PFSK-1 (cell line): ENCODE measurements around the gene CAV3.

Experiments
- FOXP2 ChIP-seq: optimal IDR thresholded peaks from 2 replicates; pipeline ENCODE3; 2011; ENCODE audit warnings: borderline replicate concordance, control low read depth, inconsistent platforms; ENCODE audit not compliant: insufficient read depth; ENCODE audit errors: extremely low read length, extremely low read depth
- POLR2AphosphoS5 ChIP-seq: IDR thresholded peaks from 2 replicates; pipeline ENCODE4 v1.6.1; 2012; ENCODE audit warnings: low read depth, mild to moderate bottlenecking, control low read depth, low read length, moderate library complexity
- REST ChIP-seq, 2 experiments: IDR thresholded peaks; 2 replicates each; pipeline versions ENCODE4 v1.6.1 to v1.8.0; 2011 to 2012; ENCODE audit warnings: low read depth in 2 of 2, low read length in 2 of 2, control low read depth in 1 of 2, inconsistent platforms in 1 of 2, mild to moderate bottlenecking in 1 of 2, moderate library complexity in 1 of 2; ENCODE audit not compliant: insufficient read depth in 1 of 2
- SIN3A ChIP-seq: IDR thresholded peaks from 2 replicates; pipeline ENCODE4 v1.6.1; 2012; ENCODE audit warnings: mild to moderate bottlenecking, low read length, moderate library complexity, borderline replicate concordance; ENCODE audit not compliant: insufficient read depth
- TAF1 ChIP-seq: IDR thresholded peaks from 2 replicates; pipeline ENCODE4 v1.6.1; 2012; ENCODE audit warnings: low read length, control low read depth, borderline replicate concordance; ENCODE audit not compliant: insufficient read depth

The CAV3 gene

GRCh38 chr3:8777201-8777977 is 43.8 kb downstream of the CAV3 start:
- TF ChIP-seq REST (IDR thresholded peaks at IDR 0.05; ENCODE audit: insufficient read depth in 1 of 2, low read depth in 2 of 2, low read length in 2 of 2) (no peak), FOXP2 (no peak), TAF1 (no peak), POLR2AphosphoS5 (no peak), SIN3A (no peak)

- TF ChIP-seq TAF1 (no peak), SIN3A (no peak), POLR2AphosphoS5 (no peak), FOXP2 (no peak), REST (IDR thresholded peaks at IDR 0.05; ENCODE audit: insufficient read depth in 1 of 2, low read depth in 2 of 2, low read length in 2 of 2) (no peak)
Observed at GRCh38 chr3:8777978-8778267, 44.3 kb downstream of the CAV3 start.

GRCh38 chr3:8778475-8778874 is 44.9 kb downstream of the CAV3 start:
- TF ChIP-seq SIN3A: no peak
- no peak for TF ChIP-seq POLR2AphosphoS5
- TF ChIP-seq FOXP2: no peak
- TF ChIP-seq TAF1: no peak
- TF ChIP-seq REST (IDR thresholded peaks at IDR 0.05; ENCODE audit: insufficient read depth in 1 of 2, low read depth in 2 of 2, low read length in 2 of 2): no peak

GRCh38 chr3:8780279-8780678 is 46.7 kb downstream of the CAV3 start:
- TF ChIP-seq POLR2AphosphoS5 (no peak), FOXP2 (no peak)

GRCh38 chr3:8784676-8785435 is 51.3 kb downstream of the CAV3 start:
- TF ChIP-seq REST (IDR thresholded peaks at IDR 0.05; ENCODE audit: insufficient read depth in 1 of 2, low read depth in 2 of 2, low read length in 2 of 2) (no peak), TAF1 (no peak), FOXP2 (no peak), SIN3A (no peak), POLR2AphosphoS5 (no peak)
